Smooth muscle cell (in vitro differentiated cells): ENCODE measurements around the gene CLNK. TPM values are rescaled to one million over a fixed set of nuclear protein-coding genes. Genes with fewer than 3 reads are reported as not detected.

Experiments used
- DNase-seq: peaks from one replicate; lab custom pipeline; 2025; ENCODE audit not compliant: unreplicated experiment; lab: John Stamatoyannopoulos, UW
- H2AFZ ChIP-seq: fragments of 200-600 bp; sonication (generic); 2 replicates; pipeline ENCODE4 v1.6.0; 2016; ENCODE audit warnings: antibody characterized with exemption, low read depth, mild to moderate bottlenecking
- H3F3A ChIP-seq: fragments of 200-600 bp; sonication (generic); 2 replicates; pipeline ENCODE4 v1.6.0; 2017; ENCODE audit warnings: antibody characterized with exemption, low read depth
- H3K27ac ChIP-seq: fragments of 200-600 bp; sonication (generic); 2 replicates; pipeline ENCODE4 v1.5.1; 2016; ENCODE audit warnings: low read depth, mild to moderate bottlenecking
- H3K27me3 ChIP-seq: fragments of 200-600 bp; sonication (generic); 2 replicates; pipeline ENCODE4 v1.6.1; 2016; ENCODE audit warnings: low read depth, mild to moderate bottlenecking
- H3K36me3 ChIP-seq: fragments of 200-600 bp; sonication (generic); 2 replicates; pipeline ENCODE4 v1.5.1; 2016; ENCODE audit warnings: low read depth
- H3K4me1 ChIP-seq: fragments of 200-600 bp; sonication (generic); 2 replicates; pipeline ENCODE4 v1.5.1; 2016; ENCODE audit warnings: low read depth
- H3K4me2 ChIP-seq: fragments of 200-600 bp; sonication (generic); 2 replicates; pipeline ENCODE4 v1.6.0; 2016; ENCODE audit warnings: mild to moderate bottlenecking
- H3K4me3 ChIP-seq: fragments of 200-600 bp; sonication (generic); 2 replicates; pipeline ENCODE4 v1.5.1; 2016; ENCODE audit warnings: mild to moderate bottlenecking
- H3K79me2 ChIP-seq: fragments of 200-600 bp; sonication (generic); 2 replicates; pipeline ENCODE4 v1.6.0; 2016; ENCODE audit warnings: low read depth, mild to moderate bottlenecking
- H3K9ac ChIP-seq: fragments of 200-600 bp; sonication (generic); 2 replicates; pipeline ENCODE4 v1.6.0; 2016; ENCODE audit warnings: low read depth
- H3K9me3 ChIP-seq: fragments of 200-600 bp; sonication (generic); replicated peaks from 2 replicates; pipeline ENCODE4 v1.5.1; 2016; ENCODE audit warnings: low read depth
- H4K20me1 ChIP-seq: fragments of 200-600 bp; sonication (generic); 2 replicates; pipeline ENCODE4 v1.6.0; 2016; ENCODE audit warnings: low read depth
- CTCF ChIP-seq: fragments of 200-600 bp; sonication (generic); IDR thresholded peaks from 2 replicates; pipeline ENCODE4 v1.5.1; 2017; ENCODE audit warnings: borderline replicate concordance, mild to moderate bottlenecking, antibody characterized with exemption; ENCODE audit not compliant: insufficient read depth, poor library complexity, severe bottlenecking
- WGBS: methylation state at CpG from one replicate; pipeline ENCODE4 v1.1.7; 2016; ENCODE audit warnings: low lambda C conversion rate; 5-methylcytosine and 5-hydroxymethylcytosine counted together
- polyA plus RNA-seq: library from polyadenylated mRNA; unstranded; fragments of >200 nt; fragmentation: Nextera tagmentation; extraction: Ambion mirVana; gene quantifications from 2 replicates; pipeline ENCODE4 v1.2.1, GENCODE V29; 2016
- total RNA-seq: library from RNA; depleted of rRNA; stranded (reverse); fragments of >200 nt; gene quantifications from 2 replicates; pipeline ENCODE4 v1.2.3, GENCODE V29; 2014

The CLNK gene
- total and polyA plus RNA-seq, 2 experiments from 2014 or later = not detected

GRCh38 chr4:10596586-10597290 lies 87.8 kb downstream of the CLNK start:
- H3K79me2 ChIP-seq = no peaks in the 10 kb centered on the region
- no peaks in the 10 kb centered on the region for H3K9me3 ChIP-seq
- H4K20me1 ChIP-seq = no peaks in the 10 kb centered on the region
- H2AFZ ChIP-seq = no peak overlapping the region
- no peak for TF ChIP-seq CTCF
- H3K4me2 ChIP-seq = no peak overlapping the region
- no peaks in the 10 kb centered on the region for H3K36me3 ChIP-seq
- no peak overlapping the region for H3K27ac ChIP-seq
- H3F3A ChIP-seq = no peaks in the 10 kb centered on the region
- no peaks in the 10 kb centered on the region for H3K4me1 ChIP-seq
- no peak overlapping the region for H3K4me3 ChIP-seq
- WGBS = 94% methylated on average over 2 of the region's 2 CpGs
- no peak for DNase-seq
- H3K9ac ChIP-seq = no peak overlapping the region
- H3K27me3 ChIP-seq = no peaks in the 10 kb centered on the region

- peaks cover 12% of the 10 kb centered on the region for H3K4me1 ChIP-seq
- H3F3A ChIP-seq = no peaks in the 10 kb centered on the region
- no peak overlapping the region for H2AFZ ChIP-seq
- H3K9ac ChIP-seq = no peak overlapping the region
- H3K4me2 ChIP-seq = no peak overlapping the region
- no peak overlapping the region for H3K4me3 ChIP-seq
- no peaks in the 10 kb centered on the region for H3K36me3 ChIP-seq
- no peaks in the 10 kb centered on the region for H3K79me2 ChIP-seq
- TF ChIP-seq CTCF = no peak
- no peaks in the 10 kb centered on the region for H4K20me1 ChIP-seq
- DNase-seq = no peak
- WGBS = 85% methylated on average over 10 of the region's 10 CpGs
- no peaks in the 10 kb centered on the region for H3K9me3 ChIP-seq
- no peak overlapping the region for H3K27ac ChIP-seq
- H3K27me3 ChIP-seq = no peaks in the 10 kb centered on the region
Observed at GRCh38 chr4:10593130-10593529, 91.4 kb downstream of the CLNK start.

GRCh38 chr4:10590896-10591295 lies 93.7 kb downstream of the CLNK start:
- no peak overlapping the region for H3K27ac ChIP-seq

More at GRCh38 chr4:10590896-10591295, 93.7 kb downstream of the CLNK start:
- DNase-seq = no peak
- Histone ChIP-seq H2AFZ (no peak overlapping the region), H3K4me2 (no peak overlapping the region), H3K27me3 (no peaks in the 10 kb centered on the region), H3K36me3 (no peaks in the 10 kb centered on the region), H3K9me3 (no peaks in the 10 kb centered on the region), H3F3A (no peaks in the 10 kb centered on the region), H3K4me3 (no peak overlapping the region), H3K4me1 (peaks cover 12% of the 10 kb centered on the region), H3K9ac (no peak overlapping the region), H4K20me1 (no peaks in the 10 kb centered on the region), H3K79me2 (no peaks in the 10 kb centered on the region)
- WGBS = 60% methylated on average over 6 of the region's 6 CpGs
- no peak for TF ChIP-seq CTCF
